AG09319 (cell line): ENCODE measurements around the gene METTL24.
"Not testable (repeated sequence)": the region's sequence is repeated elsewhere in the genome, so short reads cannot be mapped to it uniquely, and the experiment has no call there.

Experiments
- DNase-seq: peaks from one replicate; pipeline ENCODE4 v3.0.0-alpha.2; 2010; ENCODE audit warnings: low read depth; ENCODE audit errors: extremely low read depth
- CTCF ChIP-seq: IDR thresholded peaks from 2 replicates; pipeline ENCODE4 v1.5.1; 2011; ENCODE audit warnings: low read depth, mild to moderate bottlenecking, inconsistent platforms, low read length, moderate library complexity

The METTL24 gene

GRCh38 chr6:110284855-110285254 is 73.3 kb downstream of the METTL24 start:
- no peak for DNase-seq

GRCh38 chr6:110283657-110284056 is 74.5 kb downstream of the METTL24 start:
- TF ChIP-seq CTCF: no peak
- no peak for DNase-seq

More at GRCh38 chr6:110284855-110285254, 73.3 kb downstream of the METTL24 start:
- TF ChIP-seq CTCF: no peak

DNA sequence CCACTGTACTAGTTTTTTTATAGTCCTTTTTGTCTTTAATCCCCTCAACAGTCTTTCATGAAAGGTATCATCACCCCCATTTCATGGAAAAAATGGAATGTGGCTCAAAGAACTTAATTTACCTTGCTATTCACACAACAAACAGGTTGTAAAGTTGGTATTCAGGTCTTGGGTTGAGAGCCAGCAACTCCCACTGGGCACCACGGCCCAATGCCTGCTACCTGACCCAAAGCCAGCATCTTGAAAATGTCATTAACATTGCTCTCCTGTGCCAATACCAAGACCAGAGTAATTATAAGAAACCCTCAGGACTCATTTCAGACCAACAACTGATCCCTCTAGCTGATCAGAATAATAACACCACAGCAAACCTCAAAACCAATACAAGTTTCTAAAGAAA is 75.7 kb downstream of the METTL24 start:
- no peak for DNase-seq
- no peak for TF ChIP-seq CTCF

GRCh38 chr6:110277100-110277665 is 81.0 kb downstream of the METTL24 start:
- no peak for DNase-seq
- no peak for TF ChIP-seq CTCF

DNA sequence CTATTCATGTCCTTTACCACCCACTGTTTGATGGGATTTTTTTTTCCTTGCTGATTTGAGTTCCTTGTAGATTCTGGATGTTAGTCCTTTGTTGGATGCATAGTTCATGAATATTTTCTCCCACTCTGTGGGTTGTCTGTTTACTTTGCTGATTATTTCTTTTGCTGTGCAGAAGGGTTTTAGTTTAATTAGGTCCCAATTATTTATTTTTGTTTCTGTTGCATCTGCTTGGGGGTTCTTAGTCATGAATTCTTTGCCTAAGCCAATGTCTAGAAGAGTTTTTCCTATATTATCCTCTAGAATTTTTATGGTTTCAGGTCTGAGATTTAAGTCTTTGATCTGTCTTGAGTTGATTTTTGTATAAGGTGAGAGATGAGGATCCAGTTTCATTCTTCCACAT is 85.4 kb downstream of the METTL24 start:
- not testable (repeated sequence) for DNase-seq

DNA sequence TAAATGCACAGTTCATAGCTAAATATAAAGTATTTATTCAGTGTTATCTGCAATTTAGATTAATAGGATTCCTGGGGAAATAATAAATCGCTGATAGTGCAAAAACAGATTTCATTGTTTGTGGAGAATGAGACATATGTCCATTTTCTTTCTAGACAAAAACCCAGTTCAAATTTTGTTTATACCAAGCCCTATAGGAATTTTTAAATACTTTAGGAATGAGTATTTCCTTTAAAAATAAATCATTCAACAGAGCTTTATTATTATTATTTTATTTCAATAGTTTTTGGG is 86.5 kb downstream of the METTL24 start:
- DNase-seq: no peak
- no peak for TF ChIP-seq CTCF

GRCh38 chr6:110270165-110270564 is 88.0 kb downstream of the METTL24 start:
- no peak for DNase-seq
- no peak for TF ChIP-seq CTCF

- TF ChIP-seq CTCF: no peak
- no peak for DNase-seq
Measured at GRCh38 chr6:110269623-110270022, 88.5 kb downstream of the METTL24 start.
